ENCODE results near the gene RPS5. TPM values are rescaled to one million over a fixed set of nuclear protein-coding genes. Genes with fewer than 3 reads are reported as not detected.

RPS5 gene
- total and polyA plus RNA-seq, 2 donors (not counting 1 experiment from before 2014, with no cell fraction given): 1,173 to 2,126 TPM

- Histone ChIP-seq H3K4me1 (ENCODE audit: control insufficient read depth, extremely low read depth, insufficient read depth, low read length) (peaks cover 4% of the 10 kb centered on the region), H2AFZ (ENCODE audit: low read length) (no peak overlapping the region), H3K9ac (ENCODE audit: insufficient read depth, low read length) (no peak overlapping the region), H3K4me3 (replicated peaks in 1 of 4; ENCODE audit: control extremely low read depth in 1 of 4, insufficient read depth in 1 of 4, low read depth in 3 of 4, low read length in 4 of 4) (no peak overlapping the region), H3K4me2 (ENCODE audit: extremely low read depth, insufficient read depth, low read length) (no peak overlapping the region), H3K27me3 (ENCODE audit: control insufficient read depth, insufficient read depth, low read length) (no peaks in the 10 kb centered on the region), H4K20me1 (ENCODE audit: control insufficient read depth, extremely low read depth, insufficient read depth, low read length) (no peaks in the 10 kb centered on the region), H3K9me3 (ENCODE audit: control insufficient read depth, insufficient read depth, low read depth, low read length) (no peaks in the 10 kb centered on the region), H3K79me2 (ENCODE audit: control insufficient read depth, insufficient read depth, low read length) (peaks cover 3% of the 10 kb centered on the region), H3K36me3 (ENCODE audit: control insufficient read depth, insufficient read depth, low read length) (peaks cover 21% of the 10 kb centered on the region), H3K27ac (ENCODE audit: insufficient read depth, low read length) (no peak overlapping the region)
- no peak for TF ChIP-seq EZH2 (IDR thresholded peaks at IDR 0.05; ENCODE audit: low read length, missing control alignments)
- TF ChIP-seq, protein P1, sequence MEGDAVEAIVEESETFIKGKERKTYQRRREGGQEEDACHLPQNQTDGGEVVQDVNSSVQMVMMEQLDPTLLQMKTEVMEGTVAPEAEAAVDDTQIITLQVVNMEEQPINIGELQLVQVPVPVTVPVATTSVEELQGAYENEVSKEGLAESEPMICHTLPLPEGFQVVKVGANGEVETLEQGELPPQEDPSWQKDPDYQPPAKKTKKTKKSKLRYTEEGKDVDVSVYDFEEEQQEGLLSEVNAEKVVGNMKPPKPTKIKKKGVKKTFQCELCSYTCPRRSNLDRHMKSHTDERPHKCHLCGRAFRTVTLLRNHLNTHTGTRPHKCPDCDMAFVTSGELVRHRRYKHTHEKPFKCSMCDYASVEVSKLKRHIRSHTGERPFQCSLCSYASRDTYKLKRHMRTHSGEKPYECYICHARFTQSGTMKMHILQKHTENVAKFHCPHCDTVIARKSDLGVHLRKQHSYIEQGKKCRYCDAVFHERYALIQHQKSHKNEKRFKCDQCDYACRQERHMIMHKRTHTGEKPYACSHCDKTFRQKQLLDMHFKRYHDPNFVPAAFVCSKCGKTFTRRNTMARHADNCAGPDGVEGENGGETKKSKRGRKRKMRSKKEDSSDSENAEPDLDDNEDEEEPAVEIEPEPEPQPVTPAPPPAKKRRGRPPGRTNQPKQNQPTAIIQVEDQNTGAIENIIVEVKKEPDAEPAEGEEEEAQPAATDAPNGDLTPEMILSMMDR (conservative IDR thresholded peaks at IDR 0.05 in 1 of 2, IDR thresholded peaks at IDR 0.05 in 1 of 2; ENCODE audit: low read depth in 1 of 2, low read length in 2 of 2): no peak
- DNase-seq (ENCODE audit: low read depth in 2 of 2): no peak
These were observed 9.8 kb downstream of the RPS5 start for GRCh38 chr19:58396691-58397532.

DNA sequence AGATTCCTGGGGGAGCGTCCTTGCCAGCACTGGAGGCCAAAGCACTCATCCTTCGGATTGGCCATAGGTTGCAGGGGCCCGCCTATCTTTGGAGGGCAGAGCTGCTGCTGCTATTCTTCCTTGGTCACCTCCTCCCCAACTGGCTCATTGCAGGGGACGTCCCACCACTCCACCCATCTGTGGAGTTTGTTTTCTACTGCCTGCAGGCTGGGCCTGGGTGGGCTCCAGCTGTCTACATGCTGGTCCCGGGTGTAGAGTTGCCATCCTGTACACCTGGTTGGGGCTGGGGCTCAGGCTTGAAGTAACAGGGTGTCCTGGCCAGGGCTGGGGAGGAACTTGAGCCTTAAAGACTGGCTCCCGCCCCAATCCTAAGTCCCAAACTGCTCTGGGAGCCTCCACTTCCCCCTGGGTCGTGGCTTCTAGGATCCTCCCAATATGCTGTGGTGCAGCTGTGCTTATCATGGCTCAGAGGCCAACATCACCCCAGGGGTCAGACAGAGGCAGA is 10.5 kb downstream of the RPS5 start:
- Histone ChIP-seq H3K36me3 (ENCODE audit: control insufficient read depth, insufficient read depth, low read length) (peaks cover 21% of the 10 kb centered on the region), H3K9ac (ENCODE audit: insufficient read depth, low read length) (no peak overlapping the region), H3K27ac (ENCODE audit: insufficient read depth, low read length) (no peak overlapping the region), H3K4me2 (ENCODE audit: extremely low read depth, insufficient read depth, low read length) (no peak overlapping the region), H2AFZ (ENCODE audit: low read length) (no peak overlapping the region), H3K79me2 (ENCODE audit: control insufficient read depth, insufficient read depth, low read length) (peaks cover 3% of the 10 kb centered on the region), H3K9me3 (ENCODE audit: control insufficient read depth, insufficient read depth, low read depth, low read length) (no peaks in the 10 kb centered on the region), H4K20me1 (ENCODE audit: control insufficient read depth, extremely low read depth, insufficient read depth, low read length) (no peaks in the 10 kb centered on the region), H3K4me3 (replicated peaks in 1 of 4; ENCODE audit: control extremely low read depth in 1 of 4, insufficient read depth in 1 of 4, low read depth in 3 of 4, low read length in 4 of 4) (no peak overlapping the region), H3K4me1 (ENCODE audit: control insufficient read depth, extremely low read depth, insufficient read depth, low read length) (peaks cover 4% of the 10 kb centered on the region), H3K27me3 (ENCODE audit: control insufficient read depth, insufficient read depth, low read length) (no peaks in the 10 kb centered on the region)
- no peak for TF ChIP-seq EZH2 (IDR thresholded peaks at IDR 0.05; ENCODE audit: low read length, missing control alignments)
- TF ChIP-seq, protein P1 (conservative IDR thresholded peaks at IDR 0.05 in 1 of 2, IDR thresholded peaks at IDR 0.05 in 1 of 2; ENCODE audit: low read depth in 1 of 2, low read length in 2 of 2): no peak
- DNase-seq (ENCODE audit: low read depth in 2 of 2): no peak

GRCh38 chr19:58398087-58398486 is 11.0 kb downstream of the RPS5 start:
- no peaks in the 10 kb centered on the region for H4K20me1 ChIP-seq (ENCODE audit: control insufficient read depth, extremely low read depth, insufficient read depth, low read length)
- no peak overlapping the region for H3K4me3 ChIP-seq (replicated peaks in 1 of 4; ENCODE audit: control extremely low read depth in 1 of 4, insufficient read depth in 1 of 4, low read depth in 3 of 4, low read length in 4 of 4)
- no peak overlapping the region for H3K27ac ChIP-seq (ENCODE audit: insufficient read depth, low read length)
- no peaks in the 10 kb centered on the region for H3K9me3 ChIP-seq (ENCODE audit: control insufficient read depth, insufficient read depth, low read depth, low read length)
- no peak overlapping the region for H2AFZ ChIP-seq (ENCODE audit: low read length)
- H3K36me3 ChIP-seq (ENCODE audit: control insufficient read depth, insufficient read depth, low read length): peaks cover 16% of the 10 kb centered on the region
- no peak for DNase-seq (ENCODE audit: low read depth in 2 of 2)
- peaks cover 4% of the 10 kb centered on the region for H3K4me1 ChIP-seq (ENCODE audit: control insufficient read depth, extremely low read depth, insufficient read depth, low read length)
- TF ChIP-seq, protein P1 (conservative IDR thresholded peaks at IDR 0.05 in 1 of 2, IDR thresholded peaks at IDR 0.05 in 1 of 2; ENCODE audit: low read depth in 1 of 2, low read length in 2 of 2): no peak
- no peak for TF ChIP-seq EZH2 (IDR thresholded peaks at IDR 0.05; ENCODE audit: low read length, missing control alignments)
- no peaks in the 10 kb centered on the region for H3K27me3 ChIP-seq (ENCODE audit: control insufficient read depth, insufficient read depth, low read length)
- no peak overlapping the region for H3K4me2 ChIP-seq (ENCODE audit: extremely low read depth, insufficient read depth, low read length)
- no peaks in the 10 kb centered on the region for H3K79me2 ChIP-seq (ENCODE audit: control insufficient read depth, insufficient read depth, low read length)
- no peak overlapping the region for H3K9ac ChIP-seq (ENCODE audit: insufficient read depth, low read length)

All from fibroblast of lung (primary cell).